Panc1 (cell line): Measurements from ENCODE around the gene LAMB3.

Experiments used
- CTCF ChIP-seq: fragments of 450-650 bp; IDR thresholded peaks from 2 replicates; pipeline ENCODE4 v1.5.1; 2017; ENCODE audit warnings: mild to moderate bottlenecking
- POLR2AphosphoS5 ChIP-seq: IDR thresholded peaks from 2 replicates; pipeline ENCODE4 v1.6.1; 2012; ENCODE audit warnings: mild to moderate bottlenecking, low read depth, low read length, moderate library complexity
- REST ChIP-seq, 2 experiments: IDR thresholded peaks; 2 replicates each; pipeline ENCODE4 v1.6.1; 2011 to 2012; ENCODE audit warnings: low read depth in 2 of 2, control low read depth in 1 of 2, low read length in 1 of 2, mild to moderate bottlenecking in 1 of 2, moderate library complexity in 1 of 2; ENCODE audit not compliant: insufficient read depth in 1 of 2
- SIN3A ChIP-seq: IDR thresholded peaks from 2 replicates; pipeline ENCODE4 v1.6.1; 2012; ENCODE audit warnings: low read depth, mild to moderate bottlenecking, low read length, moderate library complexity, borderline replicate concordance; ENCODE audit not compliant: insufficient read depth
- TCF7L2 ChIP-seq: IDR thresholded peaks from 2 replicates; pipeline ENCODE4 v1.6.1; 2011; ENCODE audit warnings: mild to moderate bottlenecking, low read depth, low read length, inconsistent platforms

GRCh38 chr1:209598227-209598626 lies 54.0 kb downstream of the LAMB3 start:
- TF ChIP-seq CTCF (no peak), REST (IDR thresholded peaks at IDR 0.05; ENCODE audit: insufficient read depth in 1 of 2, low read depth in 2 of 2, low read length in 1 of 2) (no peak), SIN3A (no peak), POLR2AphosphoS5 (no peak), TCF7L2 (no peak)
